CD4-positive, alpha-beta T cell treated with Interleukin-12 subunit alpha and Interleukin-12 subunit beta, for 1 hour (primary cell): ENCODE measurements around the gene WNK4.

ENCODE experiments used
- DNase-seq: peaks from one replicate; pipeline ENCODE4 v3.0.0-alpha.2; 2020

WNK4 gene

GRCh38 chr17:42773290-42774035 is 6.9 kb upstream of the WNK4 start, which contains the start of gene VPS25:
VPS25 (plus strand) TSS chr17:42773449; CDS start chr17:42773476, 27 bp downstream.
- peak; percentile 84 for DNase-seq

DNA sequence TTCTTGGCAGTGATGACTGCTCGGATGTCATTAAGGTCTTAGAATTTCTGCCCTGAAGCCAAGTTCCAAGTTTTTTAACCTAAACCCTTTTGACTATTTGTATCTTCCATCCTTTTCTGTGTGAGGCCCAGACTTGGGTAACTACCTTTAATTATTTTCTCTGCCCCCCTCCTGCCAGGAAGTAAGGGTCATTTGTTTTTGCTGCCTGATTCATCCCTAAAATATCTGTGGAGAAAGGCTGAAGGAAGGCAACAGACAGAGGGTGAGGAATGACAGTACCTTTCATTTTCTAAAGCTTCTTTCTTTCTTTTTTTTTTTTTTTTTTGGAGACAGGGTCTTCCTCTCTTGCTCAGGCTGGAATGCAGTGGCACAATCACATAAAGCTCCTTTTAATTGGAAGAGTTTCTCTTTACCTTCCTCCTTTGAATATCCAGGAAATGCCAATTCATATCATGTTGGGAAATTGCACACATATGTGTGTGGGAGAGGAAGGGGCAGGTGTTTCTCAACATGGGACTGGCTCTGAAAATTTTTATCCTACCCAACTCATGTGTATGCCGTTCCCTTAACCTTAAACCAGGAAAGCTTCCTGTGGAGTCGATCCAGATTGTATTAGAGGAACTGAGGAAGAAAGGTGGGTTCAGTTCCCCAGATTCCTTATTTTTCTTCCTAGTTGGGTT is 6.2 kb upstream of the WNK4 start:
- DNase-seq = no peak

DNA sequence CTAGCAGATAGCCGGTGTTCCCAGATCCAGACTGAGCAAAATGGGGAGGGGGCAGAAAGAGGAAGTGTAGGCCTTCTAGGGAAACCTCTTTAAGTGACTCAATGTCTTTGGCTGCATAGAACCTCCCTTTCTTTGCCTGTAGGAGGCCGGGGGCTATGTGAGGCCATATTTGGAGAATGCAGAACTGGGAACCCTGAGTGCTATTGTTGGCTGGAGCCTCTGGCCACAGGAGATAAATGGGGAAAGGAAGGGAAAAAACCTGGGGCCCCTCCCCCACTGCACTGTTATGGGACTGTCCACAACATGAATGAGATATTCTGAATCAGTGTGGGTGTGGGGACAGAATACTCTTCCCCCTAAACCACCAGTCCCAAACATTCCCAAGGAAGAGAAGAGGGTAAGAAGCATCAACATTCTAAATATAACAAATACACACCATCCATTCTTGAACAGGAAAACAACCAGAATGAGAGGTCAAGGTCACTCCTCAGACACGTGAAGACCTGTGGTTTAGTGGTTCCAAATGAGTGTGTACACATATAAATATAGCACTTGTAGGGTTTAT is 4.8 kb upstream of the WNK4 start:
- DNase-seq = no peak

DNA sequence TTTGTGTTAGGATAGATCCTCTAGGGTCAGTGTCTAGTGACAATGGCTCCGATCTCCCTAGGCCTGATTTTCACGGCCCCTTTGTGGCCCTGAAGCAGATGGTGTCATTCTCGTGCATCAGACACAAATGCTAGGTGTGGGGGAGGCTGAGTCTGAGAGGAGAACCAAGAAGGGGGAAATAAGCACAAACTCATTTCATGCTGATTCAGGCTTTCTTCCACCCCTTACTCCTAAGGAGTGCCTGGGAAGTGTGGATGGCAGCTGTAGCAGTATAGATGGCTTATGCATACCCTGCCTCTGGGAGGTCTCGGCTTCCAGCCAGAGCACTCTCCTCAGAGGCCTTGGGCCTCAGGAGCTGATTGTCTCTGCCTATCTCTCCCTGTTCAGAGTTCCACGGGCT is 1.8 kb upstream of the WNK4 start:
- no peak for DNase-seq

GRCh38 chr17:42779304-42779935 is 990 bp upstream of the WNK4 start:
- no peak for DNase-seq

DNA sequence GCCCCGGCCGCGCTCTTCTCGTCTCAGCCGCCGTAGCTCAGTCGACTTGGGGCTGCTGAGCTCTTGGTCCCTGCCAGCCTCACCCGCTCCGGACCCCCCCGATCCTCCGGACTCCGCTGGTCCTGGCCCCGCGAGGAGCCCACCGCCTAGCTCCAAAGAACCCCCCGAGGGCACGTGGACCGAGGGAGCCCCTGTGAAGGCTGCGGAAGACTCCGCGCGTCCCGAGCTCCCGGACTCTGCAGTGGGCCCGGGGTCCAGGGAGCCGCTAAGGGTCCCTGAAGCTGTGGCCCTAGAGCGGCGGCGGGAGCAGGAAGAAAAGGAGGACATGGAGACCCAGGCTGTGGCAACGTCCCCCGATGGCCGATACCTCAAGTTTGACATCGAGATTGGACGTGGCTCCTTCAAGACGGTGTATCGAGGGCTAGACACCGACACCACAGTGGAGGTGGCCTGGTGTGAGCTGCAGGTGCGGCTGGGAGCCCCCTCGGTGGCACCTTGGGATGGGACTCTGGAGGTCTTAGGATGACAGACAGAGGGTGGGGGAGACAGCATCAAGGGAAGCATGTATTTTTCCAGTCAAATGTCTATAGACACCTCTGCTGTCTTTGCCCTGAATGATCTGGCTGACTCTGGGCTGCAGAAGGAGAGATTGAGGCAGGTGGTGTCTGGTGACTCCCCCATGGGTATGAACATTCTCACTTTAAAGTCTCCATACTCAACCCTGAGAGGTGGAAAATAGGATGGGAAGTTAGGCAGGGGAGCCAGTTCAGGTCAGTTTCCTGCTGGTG is 635 bp downstream of the WNK4 start:
- DNase-seq = no peak

DNA sequence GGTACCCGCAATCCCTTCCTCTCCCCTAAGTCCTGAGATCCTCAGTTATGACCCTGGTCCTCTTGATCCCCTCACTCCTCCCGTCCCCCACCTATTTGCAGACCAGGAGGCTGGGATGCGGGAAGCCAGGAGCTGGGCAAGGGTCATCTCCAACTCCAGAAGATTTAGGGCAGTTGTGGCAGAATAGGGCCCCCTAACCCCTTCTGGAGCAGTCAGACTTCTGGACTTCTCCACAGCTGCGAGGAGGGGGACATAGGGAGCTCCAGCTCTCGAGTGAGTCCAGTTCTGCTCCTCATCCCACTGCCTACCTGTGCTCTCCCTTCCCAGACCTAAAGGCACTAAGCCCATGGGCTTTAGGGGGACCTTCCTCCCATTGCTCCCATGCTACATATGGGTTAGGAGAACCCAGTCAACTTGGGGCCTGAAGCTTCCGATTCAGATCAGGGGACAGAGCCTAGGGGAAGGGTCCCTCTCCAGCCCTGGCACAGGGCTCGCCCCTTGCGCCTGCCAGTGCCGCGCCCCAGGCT is 1.3 kb downstream of the WNK4 start:
- no peak for DNase-seq

DNA sequence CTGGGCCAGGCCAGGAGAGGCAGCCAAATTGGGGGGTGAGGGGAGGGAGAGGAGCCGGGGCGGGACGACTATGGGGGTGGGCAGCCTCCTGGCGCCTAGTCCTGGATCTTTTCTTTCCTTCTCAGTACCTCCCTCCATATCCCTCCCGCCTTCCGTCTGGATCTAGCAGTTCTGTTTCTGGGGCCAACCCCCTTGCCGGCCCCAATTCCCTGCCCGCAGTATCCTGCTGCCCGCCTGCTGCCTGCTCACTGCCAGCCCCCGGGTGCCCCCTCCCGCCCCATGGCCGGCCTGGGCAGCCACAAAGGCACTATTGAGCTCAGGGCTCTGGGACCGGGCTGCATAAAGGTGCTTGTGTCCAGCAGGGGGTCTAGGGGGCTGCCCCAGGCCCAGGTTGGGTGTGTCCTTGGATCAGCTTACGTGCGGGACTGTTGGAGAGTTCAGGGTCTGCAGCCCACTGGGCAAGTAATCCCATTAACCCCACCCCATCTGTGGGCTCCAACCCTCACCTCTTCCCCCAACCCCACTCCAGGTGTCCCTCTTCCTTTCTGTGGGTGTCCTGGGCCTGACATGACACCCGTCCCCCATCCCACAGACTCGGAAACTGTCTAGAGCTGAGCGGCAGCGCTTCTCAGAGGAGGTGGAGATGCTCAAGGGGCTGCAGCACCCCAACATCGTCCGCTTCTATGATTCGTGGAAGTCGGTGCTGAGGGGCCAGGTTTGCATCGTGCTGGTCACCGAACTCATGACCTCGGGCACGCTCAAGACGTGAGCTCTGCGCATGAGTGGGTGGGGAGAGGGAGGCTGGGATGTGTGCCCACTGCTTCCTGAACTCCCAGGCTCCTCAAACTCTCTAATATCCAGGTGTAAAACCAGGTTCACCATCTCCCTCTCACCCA is 2.0 kb downstream of the WNK4 start:
- no peak for DNase-seq

DNA sequence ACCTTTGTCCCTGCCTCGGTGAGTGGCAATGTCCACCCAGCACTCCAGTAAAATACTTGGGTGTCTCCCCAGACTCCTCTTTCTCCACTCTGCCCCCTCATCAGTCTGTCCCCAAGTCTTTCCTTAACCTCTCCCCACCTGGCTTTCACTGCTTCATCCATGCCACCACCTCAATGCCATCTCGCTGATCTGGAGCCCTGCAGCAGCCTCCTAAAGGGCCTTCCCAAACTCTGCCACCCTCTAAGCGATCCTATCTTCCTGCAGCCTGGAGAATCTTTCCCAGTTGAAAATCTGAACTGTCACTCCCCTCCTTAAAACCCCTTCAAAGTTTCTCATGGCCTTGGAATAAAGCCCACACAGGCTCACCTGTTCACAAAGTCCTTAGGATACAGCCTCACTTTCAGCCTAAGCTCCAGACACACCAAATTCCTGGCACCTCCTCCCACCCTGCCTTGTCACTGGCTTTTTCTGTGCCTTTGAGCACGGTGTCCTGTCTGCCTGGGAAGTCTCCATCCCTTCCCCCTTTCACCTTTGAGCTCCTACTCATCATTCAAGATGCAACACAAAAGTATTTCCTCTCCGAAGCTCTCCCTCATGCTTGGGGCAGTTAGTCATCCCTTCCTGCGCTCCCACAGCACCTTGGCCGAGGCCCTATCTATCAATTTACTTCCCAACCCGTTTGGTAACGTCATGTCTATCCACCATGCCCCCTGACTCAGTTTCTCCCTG is 2.8 kb downstream of the WNK4 start:
- no peak for DNase-seq

DNA sequence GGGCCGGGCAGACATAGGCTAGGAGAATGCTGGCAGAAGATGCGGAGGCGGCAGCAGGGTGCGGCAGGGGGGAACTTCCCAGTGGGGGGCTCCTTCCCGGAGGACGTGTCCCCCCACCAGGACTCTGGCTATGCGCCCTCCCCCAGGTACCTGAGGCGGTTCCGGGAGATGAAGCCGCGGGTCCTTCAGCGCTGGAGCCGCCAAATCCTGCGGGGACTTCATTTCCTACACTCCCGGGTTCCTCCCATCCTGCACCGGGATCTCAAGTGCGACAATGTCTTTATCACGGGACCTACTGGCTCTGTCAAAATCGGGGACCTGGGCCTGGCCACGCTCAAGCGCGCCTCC is 3.4 kb downstream of the WNK4 start:
- no peak for DNase-seq

DNA sequence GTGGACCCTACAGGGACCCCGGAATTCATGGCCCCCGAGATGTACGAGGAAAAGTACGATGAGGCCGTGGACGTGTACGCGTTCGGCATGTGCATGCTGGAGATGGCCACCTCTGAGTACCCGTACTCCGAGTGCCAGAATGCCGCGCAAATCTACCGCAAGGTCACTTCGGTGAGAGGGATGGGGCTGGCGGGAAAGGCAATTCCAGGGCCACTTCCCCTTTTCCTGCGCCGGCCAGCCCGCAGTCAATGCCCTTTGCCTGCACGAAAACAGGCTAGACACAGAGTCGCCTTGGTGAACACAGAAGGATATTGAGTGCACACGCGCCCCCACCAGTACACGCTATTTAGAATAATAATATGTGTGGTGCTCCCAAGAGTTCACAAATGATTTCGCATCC is 4.0 kb downstream of the WNK4 start:
- no peak for DNase-seq

GRCh38 chr17:42784811-42785592 is 4.6 kb downstream of the WNK4 start:
- DNase-seq = no peak

DNA sequence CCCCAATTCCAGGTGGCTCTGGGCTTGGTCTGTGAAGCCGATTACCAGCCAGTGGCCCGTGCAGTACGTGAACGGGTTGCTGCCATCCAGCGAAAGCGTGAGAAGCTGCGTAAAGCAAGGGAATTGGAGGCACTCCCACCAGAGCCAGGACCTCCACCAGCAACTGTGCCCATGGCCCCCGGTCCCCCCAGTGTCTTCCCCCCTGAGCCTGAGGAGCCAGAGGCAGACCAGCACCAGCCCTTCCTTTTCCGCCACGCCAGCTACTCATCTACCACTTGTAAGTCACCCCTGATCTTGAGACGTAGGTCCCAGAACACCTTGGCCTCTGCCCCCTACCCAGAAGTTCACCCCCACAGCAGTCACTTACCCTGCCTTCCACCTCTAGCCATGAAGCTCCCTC is 6.9 kb downstream of the WNK4 start:
- DNase-seq = no peak

DNA sequence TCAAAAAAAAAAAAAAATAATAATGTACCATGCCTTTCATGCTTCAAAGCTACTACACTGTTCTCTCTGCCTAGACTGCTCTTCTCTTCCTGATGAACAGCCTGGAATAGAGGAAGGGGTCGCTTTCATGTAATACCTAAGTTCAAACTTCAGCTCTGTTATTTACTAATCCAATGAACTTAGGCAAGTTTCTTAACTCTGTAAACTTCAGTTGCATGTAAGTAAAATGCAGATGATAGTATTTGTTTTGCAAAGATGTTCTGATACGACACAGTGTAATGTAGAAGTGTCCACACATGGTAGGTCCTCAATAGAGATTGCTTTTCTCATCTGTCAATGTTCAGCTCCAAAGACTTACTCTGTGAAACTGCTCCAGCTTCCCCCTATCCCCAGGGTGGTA is 11.5 kb downstream of the WNK4 start:
- no peak for DNase-seq

GRCh38 chr17:42792545-42792944 is 12.1 kb downstream of the WNK4 start:
- DNase-seq = no peak

DNA sequence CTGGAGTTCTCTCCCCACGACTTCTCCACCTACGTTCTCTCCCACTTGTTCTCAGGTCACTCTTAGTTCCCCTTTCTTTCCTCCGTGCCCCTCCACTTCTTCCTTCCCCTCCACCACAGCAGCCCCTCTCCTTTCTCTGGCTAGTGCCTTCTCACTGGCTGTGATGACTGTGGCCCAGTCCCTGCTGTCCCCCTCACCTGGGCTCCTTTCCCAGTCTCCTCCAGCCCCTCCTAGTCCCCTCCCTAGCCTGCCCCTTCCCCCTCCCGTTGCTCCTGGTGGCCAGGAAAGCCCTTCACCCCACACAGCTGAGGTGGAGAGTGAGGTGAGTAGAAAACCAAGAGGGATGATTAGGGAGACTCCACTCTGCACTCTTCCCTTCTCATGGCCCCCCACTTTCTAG is 14.7 kb downstream of the WNK4 start:
- DNase-seq = no peak

- no peak for DNase-seq
Observed at GRCh38 chr17:42795465-42795864, 15.1 kb downstream of the WNK4 start.

- DNase-seq = no peak
Observed at GRCh38 chr17:42796066-42796758, 15.8 kb downstream of the WNK4 start.
